ENCODE results near the gene NTM.

NTM gene

GRCh38 chr11:131327421-131327820 is 43.0 kb upstream of the NTM start:
- H3K4me3 ChIP-seq (replicated peaks; ENCODE audit: insufficient read depth, low read length), result no peak overlapping the region
- no peak overlapping the region for H3K27ac ChIP-seq (replicated peaks)
- no peak for DNase-seq (ENCODE audit: low read depth in 1 of 2, low spot score in 1 of 2)
- no peaks in the 10 kb centered on the region for H3K27me3 ChIP-seq (ENCODE audit: insufficient read depth, poor library complexity, severe bottlenecking)
- TF ChIP-seq POLR2AphosphoS5 (IDR thresholded peaks at IDR 0.05; ENCODE audit: low read depth) (no peak), CTCF (IDR thresholded peaks at IDR 0.05; ENCODE audit: insufficient read depth, low read length) (no peak), SPI1 (IDR thresholded peaks at IDR 0.05; ENCODE audit: borderline replicate concordance, low read depth) (no peak), GABPA (IDR thresholded peaks at IDR 0.05; ENCODE audit: low read depth) (no peak), REST (IDR thresholded peaks at IDR 0.05; ENCODE audit: insufficient replicate concordance, low read depth) (no peak)

GRCh38 chr11:131328843-131329242 is 41.6 kb upstream of the NTM start:
- no peak overlapping the region for H3K27ac ChIP-seq (replicated peaks)
- TF ChIP-seq SPI1 (IDR thresholded peaks at IDR 0.05; ENCODE audit: borderline replicate concordance, low read depth) (no peak), GABPA (IDR thresholded peaks at IDR 0.05; ENCODE audit: low read depth) (no peak), POLR2AphosphoS5 (IDR thresholded peaks at IDR 0.05; ENCODE audit: low read depth) (no peak), CTCF (IDR thresholded peaks at IDR 0.05; ENCODE audit: insufficient read depth, low read length) (no peak)
- DNase-seq (ENCODE audit: low read depth in 1 of 2, low spot score in 1 of 2), result no peak
- no peaks in the 10 kb centered on the region for H3K27me3 ChIP-seq (ENCODE audit: insufficient read depth, poor library complexity, severe bottlenecking)
- no peak overlapping the region for H3K4me3 ChIP-seq (replicated peaks; ENCODE audit: insufficient read depth, low read length)

- TF ChIP-seq GABPA (IDR thresholded peaks at IDR 0.05; ENCODE audit: low read depth), result no peak
- no peak for TF ChIP-seq REST (IDR thresholded peaks at IDR 0.05; ENCODE audit: insufficient replicate concordance, low read depth)
- no peak for TF ChIP-seq SPI1 (IDR thresholded peaks at IDR 0.05; ENCODE audit: borderline replicate concordance, low read depth)
- no peak for TF ChIP-seq POLR2AphosphoS5 (IDR thresholded peaks at IDR 0.05; ENCODE audit: low read depth)
- TF ChIP-seq CTCF (IDR thresholded peaks at IDR 0.05; ENCODE audit: insufficient read depth, low read length), result no peak
- DNase-seq (ENCODE audit: low read depth in 1 of 2, low spot score in 1 of 2), result no peak
- no peaks in the 10 kb centered on the region for H3K27me3 ChIP-seq (ENCODE audit: insufficient read depth, poor library complexity, severe bottlenecking)
- no peak overlapping the region for H3K4me3 ChIP-seq (replicated peaks; ENCODE audit: insufficient read depth, low read length)
- no peak overlapping the region for H3K27ac ChIP-seq (replicated peaks)
Observed at GRCh38 chr11:131331010-131331409, 39.4 kb upstream of the NTM start.

GRCh38 chr11:131331546-131331945 is 38.9 kb upstream of the NTM start:
- Histone ChIP-seq H3K4me3 (replicated peaks; ENCODE audit: insufficient read depth, low read length) (no peak overlapping the region), H3K27me3 (ENCODE audit: insufficient read depth, poor library complexity, severe bottlenecking) (no peaks in the 10 kb centered on the region), H3K27ac (replicated peaks) (no peak overlapping the region)
- TF ChIP-seq SPI1 (IDR thresholded peaks at IDR 0.05; ENCODE audit: borderline replicate concordance, low read depth) (no peak), GABPA (IDR thresholded peaks at IDR 0.05; ENCODE audit: low read depth) (no peak), CTCF (IDR thresholded peaks at IDR 0.05; ENCODE audit: insufficient read depth, low read length) (no peak), REST (IDR thresholded peaks at IDR 0.05; ENCODE audit: insufficient replicate concordance, low read depth) (no peak), POLR2AphosphoS5 (IDR thresholded peaks at IDR 0.05; ENCODE audit: low read depth) (no peak)
- DNase-seq (ENCODE audit: low read depth in 1 of 2, low spot score in 1 of 2), result no peak
